ENCODE measurements around the gene HYDIN. TPM values are rescaled to one million over a fixed set of nuclear protein-coding genes. Genes with fewer than 3 reads are reported as not detected.

HYDIN gene
- total RNA-seq, 2 experiments from 2014 or later: not detected

GRCh38 chr16:71216714-71217113, 13.8 kb downstream of the HYDIN start:
- intact Hi-C loops (cut with micrococcal nuclease): no loop called here
- DNase-seq: no peak
- CTCF ChIA-PET: no interaction called here
- H3K4me3 Mint-ChIP-seq: no peak overlapping the region
- peaks cover 3% of the 10 kb centered on the region for H3K9me3 Mint-ChIP-seq
- H3K36me3 Mint-ChIP-seq: no peaks in the 10 kb centered on the region
- H3K27ac Mint-ChIP-seq: no peak overlapping the region
- no peaks in the 10 kb centered on the region for H3K4me1 Mint-ChIP-seq (ENCODE audit: low read depth)
- no peaks in the 10 kb centered on the region for H3K27me3 Mint-ChIP-seq
- POLR2A ChIA-PET: no interaction called here

- no peak overlapping the region for H3K4me3 Mint-ChIP-seq
- H3K36me3 Mint-ChIP-seq: no peaks in the 10 kb centered on the region
- H3K9me3 Mint-ChIP-seq: peaks cover 3% of the 10 kb centered on the region
- H3K27me3 Mint-ChIP-seq: peaks cover 4% of the 10 kb centered on the region
- DNase-seq: no peak
- POLR2A ChIA-PET: no interaction called here
- intact Hi-C loops (cut with micrococcal nuclease): no loop called here
- CTCF ChIA-PET: interaction anchor here (2.1 kb wide), 1 partner anchor 97 kb away, joined by 10 read pairs; no protein-coding TSS in a partner anchor
- no peaks in the 10 kb centered on the region for H3K4me1 Mint-ChIP-seq (ENCODE audit: low read depth)
- H3K27ac Mint-ChIP-seq: no peak overlapping the region
These were observed 15.7 kb downstream of the HYDIN start for GRCh38 chr16:71214746-71215381.

- ChIA-PET CTCF (no interaction called here), POLR2A (no interaction called here)
- Mint-ChIP-seq H3K9me3 (peaks cover 26% of the 10 kb centered on the region), H3K4me3 (no peak overlapping the region), H3K27ac (no peak overlapping the region), H3K27me3 (peaks cover 18% of the 10 kb centered on the region), H3K36me3 (no peaks in the 10 kb centered on the region), H3K4me1 (ENCODE audit: low read depth) (no peaks in the 10 kb centered on the region)
- intact Hi-C loops (cut with micrococcal nuclease): no loop called here
- DNase-seq: no peak
These were observed 24.9 kb downstream of the HYDIN start for GRCh38 chr16:71205482-71206131.

- Mint-ChIP-seq H3K4me1 (ENCODE audit: low read depth) (no peaks in the 10 kb centered on the region), H3K27ac (no peak overlapping the region), H3K4me3 (no peak overlapping the region), H3K36me3 (no peaks in the 10 kb centered on the region), H3K27me3 (peaks cover 15% of the 10 kb centered on the region), H3K9me3 (peaks cover 29% of the 10 kb centered on the region)
- POLR2A ChIA-PET: no interaction called here
- DNase-seq: no peak
- intact Hi-C loops (cut with micrococcal nuclease): no loop called here
- CTCF ChIA-PET: no interaction called here
These were observed 26.9 kb downstream of the HYDIN start for GRCh38 chr16:71203631-71204030.

- Mint-ChIP-seq H3K4me1 (ENCODE audit: low read depth) (no peaks in the 10 kb centered on the region), H3K36me3 (no peaks in the 10 kb centered on the region), H3K9me3 (peaks cover 18% of the 10 kb centered on the region), H3K27me3 (peaks cover 10% of the 10 kb centered on the region), H3K27ac (no peak overlapping the region), H3K4me3 (no peak overlapping the region)
- ChIA-PET CTCF (no interaction called here), POLR2A (no interaction called here)
- no peak for DNase-seq
- intact Hi-C loops (cut with micrococcal nuclease): no loop called here
These were observed 29.0 kb downstream of the HYDIN start for GRCh38 chr16:71201556-71201955.

GRCh38 chr16:71201054-71201453, 29.5 kb downstream of the HYDIN start:
- ChIA-PET CTCF (no interaction called here), POLR2A (no interaction called here)
- Mint-ChIP-seq H3K27ac (no peak overlapping the region), H3K4me3 (no peak overlapping the region), H3K9me3 (peaks cover 13% of the 10 kb centered on the region), H3K36me3 (no peaks in the 10 kb centered on the region), H3K27me3 (peaks cover 8% of the 10 kb centered on the region), H3K4me1 (ENCODE audit: low read depth) (no peaks in the 10 kb centered on the region)
- DNase-seq: no peak
- intact Hi-C loops (cut with micrococcal nuclease): no loop called here

- no peak for DNase-seq
- ChIA-PET CTCF (no interaction called here), POLR2A (no interaction called here)
- Mint-ChIP-seq H3K4me1 (ENCODE audit: low read depth) (no peaks in the 10 kb centered on the region), H3K4me3 (no peak overlapping the region), H3K27me3 (peaks cover 9% of the 10 kb centered on the region), H3K36me3 (no peaks in the 10 kb centered on the region), H3K9me3 (peaks cover 13% of the 10 kb centered on the region), H3K27ac (no peak overlapping the region)
- intact Hi-C loops (cut with micrococcal nuclease): no loop called here
These were observed 32.1 kb downstream of the HYDIN start for GRCh38 chr16:71198408-71198807.

GRCh38 chr16:71192387-71192786, 38.1 kb downstream of the HYDIN start:
- intact Hi-C loops (cut with micrococcal nuclease): no loop called here
- Mint-ChIP-seq H3K9me3 (no peaks in the 10 kb centered on the region), H3K27ac (no peak overlapping the region), H3K4me3 (no peak overlapping the region), H3K4me1 (ENCODE audit: low read depth) (no peaks in the 10 kb centered on the region), H3K36me3 (no peaks in the 10 kb centered on the region), H3K27me3 (peaks cover 7% of the 10 kb centered on the region)
- no peak for DNase-seq
- ChIA-PET POLR2A (no interaction called here), CTCF (no interaction called here)

GRCh38 chr16:71188956-71189712, 41.4 kb downstream of the HYDIN start:
- POLR2A ChIA-PET: no interaction called here
- intact Hi-C loops (cut with micrococcal nuclease): no loop called here
- no peaks in the 10 kb centered on the region for H3K36me3 Mint-ChIP-seq
- peaks cover 6% of the 10 kb centered on the region for H3K27me3 Mint-ChIP-seq
- H3K9me3 Mint-ChIP-seq: no peaks in the 10 kb centered on the region
- H3K4me1 Mint-ChIP-seq (ENCODE audit: low read depth): no peaks in the 10 kb centered on the region
- CTCF ChIA-PET: no interaction called here
- H3K27ac Mint-ChIP-seq: no peak overlapping the region
- no peak overlapping the region for H3K4me3 Mint-ChIP-seq
- DNase-seq: no peak

GRCh38 chr16:71185347-71185746, 45.2 kb downstream of the HYDIN start:
- peaks cover 6% of the 10 kb centered on the region for H3K27me3 Mint-ChIP-seq
- intact Hi-C loops (cut with micrococcal nuclease): no loop called here
- POLR2A ChIA-PET: no interaction called here

GRCh38 chr16:71179569-71179968, 51.0 kb downstream of the HYDIN start:
- POLR2A ChIA-PET: no interaction called here
- H3K4me3 Mint-ChIP-seq: no peak overlapping the region
- H3K27ac Mint-ChIP-seq: no peak overlapping the region
- intact Hi-C loops (cut with micrococcal nuclease): no loop called here
- H3K4me1 Mint-ChIP-seq (ENCODE audit: low read depth): no peaks in the 10 kb centered on the region
- no peak for DNase-seq
- H3K9me3 Mint-ChIP-seq: peaks cover 6% of the 10 kb centered on the region
- peaks cover 6% of the 10 kb centered on the region for H3K27me3 Mint-ChIP-seq
- CTCF ChIA-PET: no interaction called here
- H3K36me3 Mint-ChIP-seq: no peaks in the 10 kb centered on the region

More at GRCh38 chr16:71185347-71185746, 45.2 kb downstream of the HYDIN start:
- Mint-ChIP-seq H3K4me1 (ENCODE audit: low read depth) (no peaks in the 10 kb centered on the region), H3K36me3 (no peaks in the 10 kb centered on the region), H3K4me3 (no peak overlapping the region), H3K27ac (no peak overlapping the region), H3K9me3 (peaks cover 6% of the 10 kb centered on the region)
- CTCF ChIA-PET: interaction anchor here (1.2 kb wide), 1 partner anchor 126 kb away, joined by 3 read pairs; no protein-coding TSS in a partner anchor
- DNase-seq: no peak

- CTCF ChIA-PET: no interaction called here
- no peaks in the 10 kb centered on the region for H3K9me3 Mint-ChIP-seq
These were observed 57.9 kb downstream of the HYDIN start for GRCh38 chr16:71172481-71173207.

More at GRCh38 chr16:71172481-71173207, 57.9 kb downstream of the HYDIN start:
- no peak for DNase-seq
- peaks cover 5% of the 10 kb centered on the region for H3K27me3 Mint-ChIP-seq
- no peak overlapping the region for H3K27ac Mint-ChIP-seq
- intact Hi-C loops (cut with micrococcal nuclease): no loop called here
- no peaks in the 10 kb centered on the region for H3K4me1 Mint-ChIP-seq (ENCODE audit: low read depth)
- POLR2A ChIA-PET: no interaction called here
- H3K36me3 Mint-ChIP-seq: no peaks in the 10 kb centered on the region
- no peak overlapping the region for H3K4me3 Mint-ChIP-seq

Data from activated CD4-positive, alpha-beta memory T cell treated with anti-CD3 and anti-CD28 coated beads for 36 hours (primary cell).